GM21360 (cell line): ENCODE data around the gene CSRP1.
"Not testable (repeated sequence)": the region's sequence is repeated elsewhere in the genome, so short reads cannot be mapped to it uniquely, and the experiment has no call there.

ENCODE experiments used
- ATAC-seq: cut with Tn5 transposase; IDR thresholded peaks from one replicate; pipeline ENCODE4 v1.9.1; 2021; ENCODE audit warnings: mild to moderate bottlenecking, moderate library complexity; ENCODE audit not compliant: unreplicated experiment

Gene CSRP1

DNA sequence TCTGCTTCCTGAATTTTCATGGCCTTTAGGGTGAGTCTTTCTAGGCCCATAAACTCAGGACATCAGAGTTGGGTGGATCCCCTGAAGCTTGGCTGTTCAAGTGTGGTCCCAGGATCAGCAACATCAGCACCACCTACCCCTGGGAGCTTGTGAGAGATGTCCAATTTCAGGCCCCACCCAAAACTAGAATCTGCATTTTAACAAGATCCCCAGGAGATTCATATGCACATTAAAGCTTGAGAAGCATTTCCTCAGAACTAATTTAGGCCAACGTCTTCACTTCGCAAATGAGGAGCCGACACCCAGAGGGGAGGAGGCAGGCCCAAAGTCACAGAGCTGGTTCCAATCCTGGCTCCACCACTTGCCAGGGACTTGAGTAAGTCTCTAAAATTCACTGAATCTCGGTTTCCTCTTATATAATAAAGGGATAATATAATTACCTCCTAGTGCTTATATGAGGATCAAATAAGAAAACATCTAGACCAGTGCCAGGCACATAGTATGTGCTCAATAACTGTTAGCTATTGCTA is 27.7 kb downstream of the CSRP1 start:
- ATAC-seq, result no peak

DNA sequence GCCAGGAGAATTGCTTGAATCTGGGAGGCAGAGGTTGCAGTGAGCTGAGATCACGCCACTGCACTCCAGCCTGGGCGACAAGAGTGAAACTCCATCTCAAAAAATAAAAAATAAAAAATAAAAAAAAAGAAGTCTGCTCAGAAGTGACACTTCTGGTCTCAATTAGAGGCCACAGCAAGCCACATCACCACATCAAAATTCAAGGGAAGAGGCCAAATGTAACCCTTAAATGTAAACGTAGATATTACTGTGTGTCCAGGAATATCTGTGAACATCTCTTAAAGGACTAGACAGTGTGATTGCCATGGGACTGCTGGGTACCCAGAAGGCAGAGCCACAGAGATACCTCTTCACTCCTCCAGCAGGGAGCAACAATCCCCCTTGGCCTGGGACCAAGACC is 28.3 kb downstream of the CSRP1 start:
- not testable (repeated sequence) for ATAC-seq

DNA sequence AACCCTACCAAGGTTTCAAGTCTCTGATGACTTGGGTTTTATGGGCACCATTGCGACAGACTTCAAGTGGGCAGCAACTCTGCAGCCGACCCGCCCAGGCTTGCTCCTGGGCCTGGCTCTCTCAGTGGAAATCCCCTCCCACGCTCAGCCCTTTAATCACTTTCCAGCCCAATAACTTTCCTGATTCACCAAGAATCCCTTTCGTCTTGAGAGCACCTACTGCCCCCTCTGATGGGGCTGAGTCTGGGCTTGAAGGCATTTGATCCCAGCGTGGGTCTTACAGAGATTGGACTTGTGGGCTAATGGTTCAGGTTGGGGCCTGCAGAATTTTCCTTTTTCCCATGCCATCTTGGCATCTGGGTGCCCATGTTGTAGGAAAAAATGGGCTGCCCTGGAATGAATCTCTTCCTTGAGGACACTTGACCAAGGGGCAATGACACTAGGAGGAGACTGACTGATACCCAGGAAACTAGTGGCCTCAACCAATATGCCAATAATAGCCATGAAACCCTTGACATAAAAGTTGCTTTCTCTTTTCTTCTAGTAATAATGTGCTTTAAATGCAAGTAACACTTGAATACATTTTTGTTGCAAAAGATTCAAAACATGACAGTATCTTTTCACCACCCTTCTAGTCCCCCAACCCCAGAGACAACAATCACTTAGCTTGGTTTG is 30.1 kb downstream of the CSRP1 start:
- no peak for ATAC-seq

DNA sequence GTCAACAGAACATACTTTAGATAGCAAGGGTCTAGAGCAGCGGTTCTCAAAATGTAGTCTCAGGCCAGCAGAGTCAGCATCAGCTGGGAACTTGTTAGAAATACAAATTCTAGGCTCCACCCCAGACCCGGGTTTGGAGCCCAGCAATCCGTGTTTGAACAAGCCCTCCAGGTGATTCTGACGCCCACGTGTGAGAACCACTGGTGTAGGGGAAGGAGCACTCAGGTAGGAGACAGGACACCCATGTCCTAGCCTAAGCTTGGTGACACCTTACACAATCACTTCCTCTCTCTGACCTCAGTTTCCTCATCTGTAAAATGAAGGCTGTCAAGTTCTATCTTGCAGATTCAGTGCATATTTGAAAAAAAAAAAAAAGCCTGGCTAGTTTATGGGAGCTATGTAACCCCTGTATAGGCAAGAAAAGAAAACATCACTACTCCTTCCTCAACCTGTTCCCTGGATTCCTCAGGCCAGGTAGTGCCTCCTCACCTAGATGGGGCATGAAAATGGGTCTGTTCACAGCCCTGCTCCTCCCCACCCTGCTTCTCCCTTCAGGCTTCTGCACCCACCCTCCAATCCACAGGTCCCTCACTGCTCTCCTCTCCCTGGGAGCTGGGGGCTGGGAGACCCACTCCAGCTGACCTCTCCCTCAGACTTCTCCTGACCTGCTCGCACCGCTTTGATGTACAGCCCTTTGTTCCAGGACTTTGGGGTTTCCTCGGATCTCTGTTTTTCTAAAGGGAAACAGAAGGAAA is 30.8 kb downstream of the CSRP1 start:
- ATAC-seq, result no peak

DNA sequence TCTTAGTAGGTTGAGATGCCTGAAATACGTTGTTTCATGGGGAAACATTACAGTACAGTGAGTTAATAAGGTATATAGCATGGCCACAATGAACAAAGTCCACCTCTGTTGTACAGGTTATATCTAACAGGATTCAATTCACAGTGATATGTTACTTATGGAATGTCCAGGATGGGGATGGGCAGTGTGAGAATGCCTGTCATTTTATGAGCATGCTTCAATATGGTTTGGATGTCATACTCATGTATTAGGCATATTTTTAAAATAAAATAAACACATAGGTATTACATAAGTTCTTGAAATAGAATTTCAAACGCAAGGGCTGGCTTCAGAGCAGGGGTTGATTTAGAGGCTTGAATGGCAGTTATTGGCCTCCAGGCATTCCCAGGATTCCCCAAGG is 31.8 kb downstream of the CSRP1 start:
- ATAC-seq, result no peak

DNA sequence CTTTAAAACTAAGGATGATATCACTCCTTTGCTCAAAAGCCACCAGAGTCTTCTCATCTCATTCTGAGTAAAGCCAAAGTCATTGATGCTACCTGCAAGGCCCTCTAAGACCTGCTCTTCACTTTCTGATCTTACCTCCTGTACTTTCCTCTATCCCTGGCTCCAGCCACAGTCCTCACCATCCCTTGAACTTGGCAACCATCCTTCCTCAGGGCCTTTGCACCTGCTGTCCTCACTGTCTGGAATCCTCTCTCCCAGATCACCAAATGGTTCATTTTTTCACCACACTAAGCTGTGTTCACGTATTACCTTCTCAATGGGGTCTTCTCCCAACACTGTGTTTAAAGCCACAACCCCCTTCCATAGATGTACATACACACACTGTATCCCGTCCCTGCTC is 33.6 kb downstream of the CSRP1 start:
- no peak for ATAC-seq

DNA sequence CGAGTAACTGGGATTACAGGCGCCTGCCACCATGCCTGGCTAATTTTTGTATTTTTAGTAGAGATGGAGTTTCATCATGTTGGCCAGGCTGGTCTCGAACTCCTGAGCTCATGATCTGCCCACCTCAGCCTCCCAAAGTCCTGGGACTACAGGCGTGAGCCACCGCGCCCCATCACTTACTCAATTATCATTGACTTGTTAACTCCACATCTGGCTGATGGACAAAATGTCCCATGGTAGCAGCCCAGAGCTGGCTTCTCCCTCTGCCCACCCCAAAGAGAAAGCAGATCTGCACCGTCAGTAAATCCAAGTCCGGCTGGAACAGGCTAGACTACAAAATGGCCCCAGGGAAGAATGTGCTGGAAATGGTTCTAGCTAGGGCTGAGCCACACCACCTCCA is 34.6 kb downstream of the CSRP1 start:
- not testable (repeated sequence) for ATAC-seq

DNA sequence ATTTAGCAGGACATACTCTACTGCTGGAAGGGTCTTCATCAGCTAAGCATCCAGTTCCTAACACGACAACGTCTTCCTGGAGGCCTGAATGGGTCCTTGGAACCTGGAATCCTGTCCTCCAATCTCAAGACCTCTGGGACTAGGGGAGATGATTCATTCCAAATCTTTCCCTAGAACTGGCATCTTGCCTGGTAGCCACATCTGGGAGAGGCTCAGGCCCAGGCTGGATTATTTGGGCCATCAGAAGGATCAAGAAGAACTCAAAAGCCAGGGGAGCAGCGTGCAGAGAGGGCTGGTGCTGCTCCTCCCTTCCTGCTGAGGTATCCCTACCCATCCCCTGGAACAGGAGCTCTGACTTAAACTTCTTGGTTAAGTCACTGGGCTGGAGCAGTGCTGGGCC is 35.2 kb downstream of the CSRP1 start:
- ATAC-seq, result no peak

DNA sequence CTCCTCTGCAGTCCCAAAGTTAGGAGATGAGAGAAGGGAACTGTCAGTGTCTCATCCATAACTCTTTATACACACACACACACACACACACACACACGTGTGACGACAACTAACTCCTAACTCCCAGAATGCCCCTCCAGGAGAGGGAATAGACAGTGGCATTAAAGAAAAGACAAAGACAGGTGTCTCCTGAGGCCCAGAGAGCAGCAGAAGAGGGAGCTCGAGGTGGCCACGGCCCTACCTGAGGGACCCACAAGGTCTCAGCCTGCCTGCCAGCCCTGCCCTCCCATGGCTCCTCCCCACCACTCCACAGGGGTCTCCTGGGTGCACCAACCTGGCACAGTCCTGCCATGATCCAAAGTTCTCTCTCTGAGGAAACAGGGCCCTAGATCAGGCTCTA is 36.3 kb downstream of the CSRP1 start:
- no peak for ATAC-seq

DNA sequence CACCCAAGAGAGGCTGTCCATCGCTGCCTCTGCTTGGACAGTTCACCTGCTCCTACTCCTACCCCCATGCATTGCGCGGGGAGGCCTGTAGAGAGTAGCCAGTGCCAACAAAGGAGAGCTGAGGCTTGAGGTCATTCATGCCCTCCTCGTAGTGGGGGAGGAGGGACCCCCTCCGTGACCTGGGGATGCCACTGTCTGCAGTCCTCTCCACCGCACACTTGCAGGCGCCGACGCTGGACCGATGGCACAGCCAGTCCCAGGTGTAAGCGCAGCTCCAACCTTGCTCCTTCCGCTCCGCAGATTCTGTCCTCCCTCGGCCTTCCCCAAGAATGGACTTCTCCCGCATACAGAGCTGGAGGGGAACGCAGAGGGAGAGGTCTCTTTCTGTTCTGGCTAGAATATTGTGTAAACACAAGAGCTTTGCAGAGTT is 37.3 kb downstream of the CSRP1 start:
- ATAC-seq, result no peak

DNA sequence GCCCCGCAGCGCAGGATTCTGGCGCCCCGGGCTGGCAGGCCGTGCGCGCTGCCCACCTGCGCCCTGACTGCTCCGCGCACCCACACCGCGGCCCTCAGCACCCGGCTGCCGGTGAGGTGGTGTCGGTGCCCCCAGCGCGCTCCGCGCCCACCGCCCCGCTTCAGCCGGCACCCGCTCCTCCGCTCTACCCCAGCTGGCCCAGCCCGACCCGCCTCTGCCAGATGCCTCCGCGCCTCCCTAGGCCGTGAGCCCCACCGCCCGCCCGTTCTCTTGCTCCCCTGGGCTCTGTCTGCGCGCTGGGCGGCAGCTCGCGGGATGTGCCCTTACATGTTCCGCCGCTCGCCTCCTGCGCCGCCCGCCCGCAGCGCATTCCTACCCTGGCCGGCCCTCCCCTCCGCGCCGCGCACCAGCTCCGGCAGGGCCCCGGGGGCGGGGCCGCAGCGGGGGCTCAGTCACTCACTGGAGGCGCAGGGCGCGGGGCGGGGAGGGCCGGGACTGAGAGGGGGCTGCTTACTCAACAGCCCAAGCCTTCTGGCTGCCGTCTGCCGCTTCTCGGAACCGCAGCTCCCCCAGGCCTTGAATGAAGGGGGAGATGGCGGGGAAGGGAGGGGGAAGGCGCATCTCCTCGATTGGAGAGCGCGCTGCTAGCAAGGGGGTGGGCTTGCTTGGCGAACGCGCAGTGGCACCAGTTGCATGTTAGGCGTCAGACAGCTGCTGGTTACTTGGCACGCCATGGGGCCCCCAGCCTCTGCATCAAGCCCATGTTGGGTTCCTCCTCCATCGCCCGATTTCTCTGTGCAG is 37.9 kb downstream of the CSRP1 start, which contains the start of gene PHLDA3:
PHLDA3 (minus strand) TSS at position 345 of the 801 bp plus-strand sequence. CDS start 402 bp downstream, outside the sequence.
- peak; percentile 64 for ATAC-seq

DNA sequence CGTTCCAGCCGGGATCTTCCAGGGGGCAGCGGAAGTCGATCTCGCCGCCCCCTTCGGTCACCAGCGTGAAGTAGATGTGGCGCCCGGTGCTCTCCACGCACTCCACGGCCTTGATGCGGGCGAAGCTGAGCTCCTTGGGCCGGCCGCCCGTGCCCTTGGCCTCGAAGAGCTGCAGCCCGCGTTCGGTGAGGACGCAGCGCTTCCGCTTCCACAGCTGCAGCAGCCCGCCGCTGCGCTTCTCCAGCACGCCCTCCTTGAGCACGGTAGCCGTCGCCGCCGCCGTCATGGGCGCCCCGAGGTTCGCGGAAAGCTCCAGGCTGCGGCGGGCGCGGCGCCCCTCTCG is 38.5 kb downstream of the CSRP1 start:
- peak; percentile 23 for ATAC-seq

DNA sequence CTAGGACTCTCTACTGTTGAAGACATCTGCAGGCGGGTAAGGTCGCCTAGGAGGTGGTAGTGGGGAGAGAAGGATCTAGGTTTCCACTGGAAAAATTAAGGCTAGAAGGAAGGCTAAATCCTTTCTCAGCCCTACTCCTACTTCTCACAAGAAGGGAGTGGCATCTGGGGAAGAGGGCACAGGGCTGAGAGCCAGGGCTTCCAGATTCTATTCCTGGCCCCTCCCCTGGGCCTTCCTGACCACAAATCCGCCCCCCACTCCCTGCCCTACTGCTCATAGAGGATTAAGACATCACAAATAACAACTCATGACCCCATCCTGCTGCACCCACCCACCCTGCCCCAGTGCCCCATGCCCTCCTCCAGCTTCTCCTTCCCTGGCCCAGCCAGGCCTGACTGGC is 40.4 kb downstream of the CSRP1 start:
- no peak for ATAC-seq

DNA sequence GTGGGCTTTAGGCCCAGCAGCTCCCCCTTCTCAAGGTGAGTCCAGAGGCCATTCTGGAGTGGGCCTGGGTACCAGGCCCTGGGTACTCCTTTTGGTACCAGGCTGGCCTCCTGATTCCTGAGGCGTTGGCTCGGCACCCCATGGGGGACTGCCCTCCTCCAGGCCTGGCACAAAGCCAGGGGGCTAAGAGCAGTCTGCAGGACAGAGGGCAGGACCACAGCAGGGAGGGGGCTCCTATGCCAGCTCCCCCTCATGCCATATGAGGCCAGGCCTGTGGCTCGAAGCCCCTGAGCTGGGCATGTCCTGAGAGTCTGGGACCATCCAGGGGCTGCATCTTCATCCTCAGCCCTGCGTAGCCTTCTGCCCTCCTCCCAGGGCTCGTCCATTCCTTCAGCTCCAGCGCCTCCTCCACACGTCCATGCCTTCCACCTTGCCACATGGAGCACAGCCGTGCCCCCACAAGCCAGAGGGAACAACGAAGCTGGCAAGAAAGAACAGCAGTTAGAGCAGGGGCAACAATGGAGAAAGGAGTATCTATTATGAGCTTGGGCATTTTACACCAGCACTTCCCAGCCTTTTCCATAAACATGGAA is 41.1 kb downstream of the CSRP1 start:
- no peak for ATAC-seq

DNA sequence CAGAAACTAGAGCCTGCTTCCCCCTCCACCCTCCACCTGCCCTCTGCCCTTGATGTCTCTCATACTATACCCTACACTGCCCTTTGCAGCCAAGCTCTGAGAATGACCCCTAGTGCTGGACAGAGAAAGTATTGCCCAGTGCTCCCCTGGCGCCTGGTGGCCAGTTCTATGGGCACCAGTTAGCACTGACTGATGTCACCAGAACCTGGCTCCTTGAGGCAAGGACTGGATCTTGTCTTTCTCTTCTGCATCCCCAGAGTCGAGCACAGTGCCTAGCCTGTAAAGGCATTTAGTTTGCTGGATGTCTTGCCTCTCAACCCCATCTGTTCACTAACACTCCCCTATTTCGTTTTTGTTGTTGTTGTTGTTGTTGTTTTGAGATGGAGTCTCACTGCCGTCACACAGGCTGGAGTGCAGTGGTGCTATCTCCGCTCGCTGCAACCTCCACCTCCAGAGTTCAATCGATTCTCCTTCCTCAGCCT is 43.8 kb downstream of the CSRP1 start:
- no peak for ATAC-seq

DNA sequence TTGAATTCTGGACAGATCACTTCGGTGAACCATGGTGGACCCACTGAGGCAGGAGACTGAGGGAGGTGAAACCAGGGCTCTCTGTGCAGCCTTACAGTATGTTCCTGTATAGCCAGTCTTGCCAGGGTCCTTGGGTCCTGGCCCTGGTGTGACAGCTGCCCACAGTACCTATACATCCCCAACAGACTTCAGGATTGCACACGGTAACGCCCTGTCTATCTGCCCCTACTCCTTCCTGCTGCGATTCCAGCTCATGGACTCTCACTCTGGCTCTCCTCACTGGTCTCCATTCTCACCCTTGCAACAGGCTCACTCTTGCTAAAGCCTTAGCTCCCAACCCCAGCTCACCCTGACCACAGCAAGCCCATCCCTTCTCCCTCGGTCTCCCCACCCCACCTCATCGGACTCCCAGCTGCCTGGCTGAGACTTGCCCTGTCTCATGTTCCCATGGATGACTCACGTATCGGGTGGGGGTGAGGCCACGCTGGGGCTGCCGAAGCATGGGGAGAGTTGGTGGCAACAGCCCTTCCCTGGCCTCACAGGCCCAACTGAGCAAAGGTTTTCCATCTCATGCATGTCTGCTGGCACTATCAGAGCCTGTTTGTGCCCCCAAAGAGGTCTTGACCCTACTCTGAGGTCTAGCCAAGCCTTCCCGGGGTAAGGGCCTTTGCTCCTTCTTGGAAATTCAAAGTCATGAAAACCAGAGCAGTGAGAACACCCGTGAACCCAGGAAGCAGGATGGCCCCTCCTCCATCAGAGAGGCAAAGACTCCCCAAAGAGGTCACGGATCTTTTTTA is 45.1 kb downstream of the CSRP1 start:
- ATAC-seq, result no peak

DNA sequence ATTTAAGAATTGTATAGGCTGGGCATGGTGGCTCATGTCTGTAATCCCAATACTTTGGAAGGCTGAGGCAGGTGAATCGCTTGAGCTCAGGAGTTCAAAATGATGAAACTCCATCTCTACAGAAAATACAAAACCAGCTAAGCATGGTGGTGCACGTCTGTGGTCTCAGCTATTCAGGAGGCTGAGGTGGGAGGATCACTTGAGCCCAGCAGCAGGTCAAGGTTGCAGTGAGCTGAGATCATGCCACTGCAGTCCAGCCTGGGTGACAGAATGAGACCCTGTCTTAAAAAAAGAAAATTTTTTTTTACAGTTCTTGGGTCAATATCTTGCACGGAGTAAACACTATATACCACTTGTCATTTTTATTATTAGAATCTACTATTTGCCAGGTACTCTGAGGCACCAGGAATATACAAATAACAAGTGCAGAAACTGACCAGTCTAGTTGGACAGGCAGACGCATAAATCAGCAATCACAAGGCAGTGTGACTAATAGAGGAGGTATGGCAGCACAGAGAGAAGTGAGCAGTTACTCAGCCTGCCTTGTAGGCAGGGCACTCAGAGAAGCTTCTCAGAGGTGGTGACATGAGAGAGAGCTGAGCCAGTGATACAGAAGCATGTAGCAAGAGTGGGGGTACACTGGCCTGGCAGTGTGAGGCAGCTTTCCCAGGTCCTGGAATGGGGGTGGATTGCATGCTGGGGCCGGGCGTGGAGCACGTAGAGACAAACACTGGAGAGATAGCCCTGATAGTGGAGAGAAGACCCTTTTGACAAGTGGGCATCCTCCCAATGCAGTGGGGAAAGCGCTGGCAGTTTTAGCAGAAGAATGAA is 45.9 kb downstream of the CSRP1 start:
- no peak for ATAC-seq

DNA sequence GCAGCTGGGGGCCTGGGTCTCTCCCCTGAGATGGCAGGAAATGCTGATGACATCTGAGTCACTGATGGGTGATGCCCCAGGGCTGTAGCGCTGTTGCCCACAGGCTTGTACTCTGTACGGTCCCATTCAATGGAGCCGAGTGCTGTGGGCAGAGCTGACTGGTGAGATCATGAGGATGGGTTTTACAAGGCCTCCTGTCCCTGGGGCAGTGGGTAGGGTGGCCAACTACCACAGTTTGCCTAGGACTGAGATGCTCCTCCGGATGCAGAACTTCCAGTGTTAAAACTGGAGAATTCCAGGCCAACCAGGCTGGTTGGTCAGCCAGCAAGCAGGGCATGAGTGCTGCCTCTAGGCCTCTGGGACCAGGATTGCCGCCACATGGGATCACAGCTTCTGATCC is 47.1 kb downstream of the CSRP1 start:
- no peak for ATAC-seq

DNA sequence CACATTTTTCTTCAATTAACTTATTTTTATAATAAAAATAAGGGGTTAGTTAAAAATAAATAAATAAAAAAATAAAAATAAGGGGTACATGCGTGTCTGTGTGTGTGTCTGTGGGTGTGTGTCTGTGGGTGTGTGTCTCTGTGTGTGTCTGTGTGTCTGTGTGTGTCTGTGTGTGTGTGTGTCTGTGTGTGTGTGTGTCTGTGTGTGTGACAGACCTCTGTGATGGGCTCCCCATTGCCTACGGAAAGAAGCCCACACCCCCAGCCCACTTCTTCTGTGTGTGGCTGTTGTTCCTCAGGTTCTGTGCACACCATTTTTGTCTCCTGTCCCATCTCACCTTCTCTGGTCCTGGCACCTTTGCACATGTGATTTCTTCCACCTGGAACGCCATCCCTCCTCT is 47.9 kb downstream of the CSRP1 start:
- ATAC-seq, result no peak
